C4-2B (cell line): ENCODE measurements around the gene IRF3.

Source experiments
- H3K27ac ChIP-seq: fragments of 450-650 bp; 2 replicates; pipeline ENCODE4 v1.5.1; 2017
- CTCF ChIP-seq: fragments of 450-650 bp; conservative IDR thresholded peaks from 2 replicates; pipeline ENCODE4 v1.5.1; 2017; ENCODE audit warnings: mild to moderate bottlenecking
- ZFX ChIP-seq: fragments of 450-650 bp; IDR thresholded peaks from 2 replicates; pipeline ENCODE4 v1.6.1; 2017

Gene IRF3

GRCh38 chr19:49655570-49656455 lies 9.8 kb downstream of the IRF3 start:
- TF ChIP-seq ZFX (no peak), CTCF (no peak)
- H3K27ac ChIP-seq = no peak overlapping the region

DNA sequence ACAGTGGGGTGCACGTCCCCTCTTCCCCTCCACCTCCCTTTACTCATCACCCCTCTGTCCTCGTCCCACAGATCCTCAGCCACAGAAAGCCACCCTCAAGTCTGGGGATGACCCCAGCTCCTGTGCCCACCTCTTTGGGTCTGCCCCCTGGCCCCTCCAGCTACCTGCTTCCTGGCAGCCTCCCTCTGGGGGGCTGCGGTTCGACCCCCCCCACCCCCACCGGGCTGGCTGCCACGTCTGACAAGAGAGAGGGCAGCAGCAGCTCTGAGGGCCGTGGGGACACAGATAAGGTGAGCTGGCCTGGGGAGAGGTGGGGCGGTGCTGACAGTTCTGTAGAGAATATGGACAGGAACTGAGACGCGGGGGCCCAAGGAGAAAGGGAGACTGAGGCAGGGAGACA lies 11.1 kb downstream of the IRF3 start:
- no peak overlapping the region for H3K27ac ChIP-seq
- no peak for TF ChIP-seq CTCF

DNA sequence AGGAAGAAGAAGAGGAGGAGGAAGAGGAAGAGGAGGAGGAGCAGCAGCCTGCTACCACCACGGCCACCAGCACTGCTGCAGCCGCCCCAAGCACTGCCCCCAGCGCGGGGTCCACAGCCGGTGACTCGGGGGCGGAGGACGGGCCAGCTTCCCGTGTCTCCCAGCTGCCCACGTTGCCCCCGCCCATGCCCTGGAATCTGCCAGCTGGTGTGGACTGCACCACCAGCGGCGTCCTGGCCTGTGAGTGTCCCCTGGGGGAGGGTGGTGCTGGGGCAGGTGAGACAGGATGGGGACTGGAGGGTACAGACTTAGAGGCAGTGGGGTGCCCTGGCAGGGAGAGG lies 12.2 kb downstream of the IRF3 start:
- TF ChIP-seq ZFX (no peak), CTCF (no peak)
- no peak overlapping the region for H3K27ac ChIP-seq

GRCh38 chr19:49652551-49653465 lies 12.8 kb downstream of the IRF3 start:
- no peak overlapping the region for H3K27ac ChIP-seq
- no peak for TF ChIP-seq CTCF
- no peak for TF ChIP-seq ZFX

- H3K27ac ChIP-seq = no peak overlapping the region
These were observed 13.7 kb downstream of the IRF3 start for GRCh38 chr19:49651820-49652550.

GRCh38 chr19:49651029-49651819 lies 14.4 kb downstream of the IRF3 start:
- TF ChIP-seq ZFX (no peak), CTCF (no peak)
- no peak overlapping the region for H3K27ac ChIP-seq

More at GRCh38 chr19:49651820-49652550, 13.7 kb downstream of the IRF3 start:
- TF ChIP-seq CTCF = no peak
- TF ChIP-seq ZFX = no peak
